Measurements from ENCODE around the gene TRAF4.

GRCh38 chr17:28705074-28705659 is 38.6 kb upstream of the TRAF4 start:
- TF ChIP-seq CTCF (IDR thresholded peaks at IDR 0.05): no peak
- TF ChIP-seq POLR2A (IDR thresholded peaks at IDR 0.05): no peak

All from Peyer's patch (tissue), 4 donors.